CD4-positive, alpha-beta memory T cell (primary cell): ENCODE data around the gene MARS1. TPM values are rescaled to one million over a fixed set of nuclear protein-coding genes. Genes with fewer than 3 reads are reported as not detected.
A peak's percentile ranks its signal among the peaks of the same experiment; 100 is the strongest.

Experiments used
- CTCF ChIA-PET: fragments of 350-600 bp; sonication (Branson Sonifier 250); formaldehyde crosslinking; loops from one replicate; lab custom pipeline; 2021; ENCODE audit warnings: inconsistent platforms; ENCODE audit not compliant: partially characterized antibody; lab: Charles Lee
- POLR2A ChIA-PET: fragments of 350-600 bp; sonication (Branson Sonifier 250); formaldehyde crosslinking; loops from one replicate; lab custom pipeline; 2021; ENCODE audit not compliant: partially characterized antibody; lab: Charles Lee
- DNase-seq, 5 donors: peaks; one replicate each; pipeline versions ENCODE4 v3.0.0 to v3.0.0-alpha.2; 2020 to 2022; ENCODE audit warnings: mixed read lengths in 1 of 5
- H3K27ac ChIP-seq: one replicate; pipeline ENCODE4 v1.7.0; 2013; ENCODE audit warnings: low read depth, low read length
- H3K27me3 ChIP-seq: 2 replicates; pipeline ENCODE4 v1.7.0; 2013; ENCODE audit warnings: mild to moderate bottlenecking, low read length, moderate library complexity; ENCODE audit not compliant: insufficient read depth
- H3K36me3 ChIP-seq: 2 replicates; pipeline ENCODE4 v1.7.0; 2013; ENCODE audit warnings: mild to moderate bottlenecking, low read length, moderate library complexity; ENCODE audit not compliant: insufficient read depth
- H3K4me1 ChIP-seq: 2 replicates; pipeline ENCODE4 v1.7.0; 2013; ENCODE audit warnings: mild to moderate bottlenecking, low read length, moderate library complexity; ENCODE audit not compliant: insufficient read depth
- H3K4me3 ChIP-seq, 2 donors: one replicate each; pipeline ENCODE4 v1.7.0; 2013; ENCODE audit warnings: low read length in 2 of 2, mild to moderate bottlenecking in 1 of 2
- H3K9me3 ChIP-seq, 2 donors: one replicate each; pipeline ENCODE4 v1.7.0; 2013; ENCODE audit warnings: low read length in 2 of 2, control low read depth in 1 of 2; ENCODE audit not compliant: control insufficient read depth in 1 of 2
- H3K27ac Mint-ChIP-seq, 7 donors: one replicate each; pipeline ENCODE4 v1.8.0; 2020 to 2021; ENCODE audit warnings: mixed read lengths in 7 of 7, mild to moderate bottlenecking in 6 of 7, inconsistent platforms in 3 of 7, moderate library complexity in 3 of 7
- H3K27me3 Mint-ChIP-seq, 2 donors: one replicate each; pipeline ENCODE4 v1.8.0; 2020 to 2021; ENCODE audit warnings: mixed read lengths in 2 of 2
- H3K36me3 Mint-ChIP-seq, 2 donors: one replicate each; pipeline ENCODE4 v1.8.0; 2020 to 2021; ENCODE audit warnings: mixed read lengths in 2 of 2, inconsistent platforms in 1 of 2, mild to moderate bottlenecking in 1 of 2
- H3K4me1 Mint-ChIP-seq, 4 donors: one replicate each; pipeline ENCODE4 v1.8.0; 2020 to 2021; ENCODE audit warnings: mixed read lengths in 4 of 4, mild to moderate bottlenecking in 1 of 4
- H3K4me3 Mint-ChIP-seq, 8 donors: one replicate each; pipeline ENCODE4 v1.8.0; 2020 to 2021; ENCODE audit warnings: mixed read lengths in 8 of 8, mild to moderate bottlenecking in 7 of 8, moderate library complexity in 6 of 8, inconsistent platforms in 3 of 8
- H3K9me3 Mint-ChIP-seq, 8 donors: one replicate each; pipeline ENCODE4 v1.8.0; 2020 to 2021; ENCODE audit warnings: mixed read lengths in 8 of 8, mild to moderate bottlenecking in 5 of 8, inconsistent platforms in 3 of 8, moderate library complexity in 1 of 8
- intact Hi-C: fragments of 100-400 bp; cut with micrococcal nuclease; formaldehyde crosslinking; loops from one replicate; pipeline ENCODE4 v1.15.1; 2023
- polyA plus RNA-seq, 2 donors: library from polyadenylated mRNA; unstranded; fragments of 300-500 nt; fragmentation: Illumina TruSeq; gene quantifications; one replicate each; pipeline ENCODE4 v1.2.3, GENCODE V29; 2021
- total RNA-seq, 2 experiments: library from RNA; stranded (reverse); gene quantifications; one replicate each; pipeline ENCODE4 v1.2.3, GENCODE V29; 2021

Gene MARS1
- total and polyA plus RNA-seq, 4 experiments from 2014 or later = 84.8 to 242 (median 169) TPM

DNA sequence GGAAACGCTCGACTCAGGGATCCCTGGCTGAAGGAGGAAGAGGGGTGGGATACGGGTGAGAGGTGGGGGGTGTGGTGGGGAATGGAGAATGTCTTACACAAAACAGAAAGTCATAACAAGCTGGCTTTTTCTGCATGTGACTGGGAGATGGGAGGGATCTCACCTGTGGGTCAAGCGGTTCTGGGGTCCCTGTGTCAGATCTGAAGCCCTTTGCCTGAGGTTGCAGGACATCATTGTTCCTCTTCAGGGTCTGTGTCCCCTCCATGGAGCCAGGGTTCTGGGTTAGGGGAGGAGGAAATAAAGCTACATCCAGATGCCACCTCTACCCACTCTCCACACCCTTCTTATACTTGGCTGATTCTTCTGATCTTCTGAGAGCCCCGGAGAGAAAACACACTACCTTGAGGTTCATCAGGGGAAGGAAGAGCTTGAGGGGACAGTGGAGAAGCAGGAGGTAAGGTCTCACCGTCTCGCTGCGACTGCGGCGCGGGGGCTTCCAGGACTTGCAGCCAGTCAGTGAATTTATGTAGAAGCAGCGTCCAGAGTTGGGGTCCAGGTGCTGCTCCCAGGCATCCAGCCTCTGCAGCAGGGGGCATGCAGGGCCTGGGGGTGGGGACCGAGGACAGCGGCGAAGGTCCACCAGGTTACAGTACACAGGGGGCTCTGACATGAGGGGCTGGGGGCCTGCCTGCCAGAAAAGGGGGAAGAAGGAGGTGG, 10.7 kb upstream of the MARS1 start:
- H3K27ac ChIP-seq = peak overlapping the region; percentile 86
- ChIA-PET POLR2A (interaction anchor here (1.1 to 10.2 kb wide), 14 partner anchors 7 to 267 kb away, joined by 3 to 225 read pairs (median 6); partner anchors contain the start of genes DCTN2, DDIT3, GLI1 and MARS1), CTCF (interaction anchor here (0.6 to 10.7 kb wide), 17 partner anchors 9 to 365 kb away, joined by 3 to 204 read pairs (median 3); partner anchors contain the start of genes DCTN2, DDIT3, GLI1 and INHBE)
- peak overlapping the region; percentile 89 to 99 (median 98) for H3K4me3 Mint-ChIP-seq
- H3K4me1 ChIP-seq = peaks cover 78% of the 10 kb centered on the region
- H3K36me3 Mint-ChIP-seq = peaks cover 38 to 51% of the 10 kb centered on the region in 2 donors
- H3K27me3 ChIP-seq = no peaks in the 10 kb centered on the region
- peak overlapping the region; percentile 91 to 97 for H3K4me3 ChIP-seq
- intact Hi-C loops = loop anchor here (2.0 to 5.0 kb wide), 2 partner anchors 70 to 265 kb away; partner anchors contain the start of gene DCTN2
- no peaks in the 10 kb centered on the region for H3K9me3 ChIP-seq
- peak overlapping the region; percentile 98 to 100 (median 99) for H3K27ac Mint-ChIP-seq
- H3K36me3 ChIP-seq = peaks cover 27% of the 10 kb centered on the region
- no peaks in the 10 kb centered on the region for H3K27me3 Mint-ChIP-seq
- peak; percentile 40 to 44 (median 44) for DNase-seq
- peaks cover 0 to 3% (median 0%) of the 10 kb centered on the region in 8 donors for H3K9me3 Mint-ChIP-seq
- H3K4me1 Mint-ChIP-seq = peaks cover 53 to 90% (median 71%) of the 10 kb centered on the region in 4 donors

DNA sequence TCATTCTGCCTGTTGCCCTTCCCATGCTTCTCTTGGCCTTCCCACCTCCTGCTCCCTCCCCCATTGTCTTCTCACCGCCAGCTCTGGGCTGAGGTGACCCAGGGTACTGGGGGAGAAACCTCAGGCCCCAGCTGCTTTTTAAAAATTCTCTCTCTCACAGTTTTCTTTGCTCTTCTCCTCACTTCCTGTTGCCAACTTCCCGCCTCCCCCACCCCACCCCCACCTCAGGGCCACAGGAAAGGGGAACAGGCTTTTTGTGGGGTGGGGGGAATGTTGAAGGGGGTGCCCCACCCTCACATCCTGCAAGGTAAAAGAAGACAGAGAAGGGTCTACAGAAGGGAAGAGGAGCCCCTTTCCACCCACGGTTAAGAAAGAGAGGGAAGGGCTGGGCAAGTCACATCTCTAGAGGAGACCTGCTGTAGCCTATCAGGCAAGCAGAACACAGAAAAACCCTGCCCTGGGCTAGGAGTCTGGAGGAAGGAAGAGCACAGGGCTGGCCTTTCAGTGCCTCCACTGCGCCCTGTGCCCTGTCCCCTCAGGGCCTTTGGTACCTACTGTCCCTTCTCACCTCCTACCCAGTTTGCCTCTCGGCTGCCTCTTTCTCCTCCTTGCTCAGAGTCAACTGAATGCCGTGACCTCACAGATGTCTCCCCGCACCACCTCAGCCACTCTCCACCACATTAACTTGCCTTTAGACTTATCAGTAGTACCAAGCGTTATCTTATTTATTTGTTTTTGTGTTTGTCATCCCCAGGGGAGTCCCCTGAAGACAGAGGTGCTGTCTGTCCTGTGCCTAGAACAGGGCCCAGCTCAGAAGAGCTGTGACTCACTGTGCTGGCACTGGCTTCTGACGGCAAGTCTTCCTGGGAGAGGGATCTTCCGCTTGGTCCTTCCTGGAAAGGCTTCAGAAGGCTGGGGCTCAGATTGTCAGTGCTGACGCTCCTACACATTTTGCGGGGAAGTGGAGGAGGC, 9.9 kb upstream of the MARS1 start:
- Histone ChIP-seq H3K27ac (peak overlapping the region; percentile 86), H3K36me3 (peaks cover 19% of the 10 kb centered on the region), H3K4me1 (peaks cover 70% of the 10 kb centered on the region), H3K27me3 (no peaks in the 10 kb centered on the region), H3K9me3 (no peaks in the 10 kb centered on the region), H3K4me3 (peak overlapping the region; percentile 91 to 97)
- Mint-ChIP-seq H3K4me3 (peak overlapping the region; percentile 89 to 99 (median 98)), H3K27me3 (no peaks in the 10 kb centered on the region), H3K4me1 (peaks cover 49 to 82% (median 66%) of the 10 kb centered on the region in 4 donors), H3K9me3 (peaks cover 0 to 3% (median 0%) of the 10 kb centered on the region in 8 donors), H3K27ac (peak overlapping the region; percentile 98 to 100 (median 99)), H3K36me3 (peaks cover 30 to 42% of the 10 kb centered on the region in 2 donors)
- ChIA-PET CTCF (interaction anchor here (0.6 to 10.7 kb wide), 11 partner anchors 9 to 366 kb away, joined by 3 to 204 read pairs (median 3); partner anchors contain the start of genes DCTN2, DDIT3, GLI1 and INHBE), POLR2A (interaction anchor here (0.7 to 10.2 kb wide), 20 partner anchors 8 to 266 kb away, joined by 3 to 225 read pairs (median 6); partner anchors contain the start of genes DCTN2, DDIT3, GLI1 and MARS1)
- peak; percentile 58 to 89 (median 64) for DNase-seq
- intact Hi-C loops = loop anchor here (1.0 to 5.0 kb wide), 3 partner anchors 16 to 264 kb away; partner anchors contain the start of gene DCTN2

DNA sequence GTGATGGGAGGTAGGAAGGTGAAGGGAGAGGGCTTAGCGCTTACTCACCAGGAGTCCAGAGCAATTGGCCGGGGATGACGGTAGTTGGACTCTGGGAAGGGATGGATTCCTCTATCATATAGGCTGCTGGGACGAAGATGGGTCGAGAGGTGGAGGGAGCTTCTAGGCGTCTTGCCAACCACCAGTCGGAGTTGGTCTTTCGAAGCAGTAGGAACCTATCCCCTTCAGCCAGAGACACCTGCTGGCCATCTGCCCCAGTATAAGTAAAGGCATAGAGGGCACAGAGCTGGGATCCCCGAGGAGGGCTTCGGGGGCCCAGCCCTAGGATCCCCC, 8.9 kb upstream of the MARS1 start:
- H3K4me1 Mint-ChIP-seq = peaks cover 49 to 78% (median 63%) of the 10 kb centered on the region in 4 donors
- no peaks in the 10 kb centered on the region for H3K27me3 Mint-ChIP-seq
- H3K4me1 ChIP-seq = peaks cover 62% of the 10 kb centered on the region
- H3K9me3 ChIP-seq = no peaks in the 10 kb centered on the region
- peaks cover 12% of the 10 kb centered on the region for H3K36me3 ChIP-seq
- H3K4me3 ChIP-seq = peak overlapping the region; percentile 91 to 97
- H3K4me3 Mint-ChIP-seq = peak overlapping the region; percentile 89 to 99 (median 98)
- intact Hi-C loops = loop anchor here (1.0 to 5.0 kb wide), 3 partner anchors 8 to 263 kb away; partner anchors contain the start of gene DDIT3
- H3K36me3 Mint-ChIP-seq = peaks cover 21 to 34% of the 10 kb centered on the region in 2 donors
- H3K9me3 Mint-ChIP-seq = peaks cover 0 to 3% (median 0%) of the 10 kb centered on the region in 8 donors
- ChIA-PET CTCF (interaction anchor here (0.7 to 10.7 kb wide), 2 partner anchors 17 to 48 kb away, joined by 4 to 204 read pairs; partner anchors contain the start of gene GLI1), POLR2A (interaction anchor here (0.7 to 10.2 kb wide), 13 partner anchors 9 to 400 kb away, joined by 3 to 225 read pairs (median 8); partner anchors contain the start of genes DCTN2, DDIT3, GLI1 and MARS1)
- no peaks in the 10 kb centered on the region for H3K27me3 ChIP-seq
- peak overlapping the region; percentile 98 to 100 (median 99) for H3K27ac Mint-ChIP-seq
- no peak for DNase-seq
- H3K27ac ChIP-seq = peak overlapping the region; percentile 86

DNA sequence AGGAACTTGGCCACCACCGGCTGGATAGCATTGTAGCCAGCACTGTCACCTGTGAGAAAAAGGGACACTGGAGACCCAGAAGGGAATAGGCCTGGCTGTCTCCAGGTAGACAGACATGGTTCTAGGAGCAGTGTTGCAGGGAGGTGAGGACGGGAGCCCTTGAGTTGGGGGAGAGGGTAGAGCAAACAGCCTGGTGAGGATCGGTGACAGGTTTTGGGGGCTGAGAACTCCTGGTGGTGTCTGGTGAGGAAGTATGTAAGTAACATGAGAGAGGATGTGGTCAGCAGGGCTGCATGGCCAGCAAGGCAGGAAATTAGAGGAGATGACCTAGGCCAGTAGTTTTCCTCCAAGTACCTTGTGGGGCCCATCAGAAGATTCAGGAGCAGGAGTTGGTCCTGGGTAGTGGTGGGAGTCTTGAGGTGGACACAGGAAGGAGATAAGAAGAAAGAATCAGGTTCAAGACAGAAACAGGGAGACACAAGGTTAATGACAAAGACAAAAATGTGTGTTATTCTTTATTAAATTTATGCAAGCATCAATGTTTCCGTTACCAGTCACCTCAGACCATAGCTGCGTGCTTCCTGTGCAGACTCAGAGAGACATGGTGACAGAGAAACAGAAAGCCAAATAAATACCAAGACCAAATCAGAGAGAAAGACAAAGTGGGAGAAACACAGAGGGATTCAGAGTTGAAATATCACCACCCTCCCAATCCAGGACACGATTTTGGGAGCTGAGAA, 8.3 kb upstream of the MARS1 start, which contains the start of gene ARHGAP9:
Gene ARHGAP9 (minus strand): TSS at position 491 of the 740 bp plus-strand sequence. CDS start 460 bp downstream, at position 31.
- Histone ChIP-seq H3K4me1 (peaks cover 56% of the 10 kb centered on the region), H3K27ac (peak within 1 kb of the TSS; percentile 86), H3K27me3 (no peaks in the 10 kb centered on the region), H3K9me3 (no peaks in the 10 kb centered on the region), H3K36me3 (peaks cover 6% of the 10 kb centered on the region), H3K4me3 (peak within 1 kb of the TSS; percentile 91 to 97)
- H3K36me3 Mint-ChIP-seq = peaks cover 16 to 29% of the 10 kb centered on the region in 2 donors
- H3K4me1 Mint-ChIP-seq = peaks cover 44 to 73% (median 57%) of the 10 kb centered on the region in 4 donors
- intact Hi-C loops = loop anchor here (1.0 to 5.0 kb wide), 3 partner anchors 8 to 263 kb away; partner anchors contain the start of gene DDIT3
- CTCF ChIA-PET = interaction anchor here (0.6 to 10.7 kb wide), 5 partner anchors 11 to 47 kb away, joined by 3 to 204 read pairs (median 4); partner anchors contain the start of genes GLI1 and INHBE
- H3K27me3 Mint-ChIP-seq = no peaks in the 10 kb centered on the region
- H3K4me3 Mint-ChIP-seq = peak within 1 kb of the TSS; percentile 89 to 99 (median 98)
- peak within 1 kb of the TSS; percentile 98 to 100 (median 99) for H3K27ac Mint-ChIP-seq
- peak; percentile 83 to 90 (median 86) for DNase-seq
- peaks cover 0 to 3% (median 0%) of the 10 kb centered on the region in 8 donors for H3K9me3 Mint-ChIP-seq
- POLR2A ChIA-PET = interaction anchor here (0.6 to 10.2 kb wide), 22 partner anchors 9 to 401 kb away, joined by 3 to 225 read pairs (median 5); partner anchors contain the start of genes DCTN2, DDIT3, GLI1 and MARS1

DNA sequence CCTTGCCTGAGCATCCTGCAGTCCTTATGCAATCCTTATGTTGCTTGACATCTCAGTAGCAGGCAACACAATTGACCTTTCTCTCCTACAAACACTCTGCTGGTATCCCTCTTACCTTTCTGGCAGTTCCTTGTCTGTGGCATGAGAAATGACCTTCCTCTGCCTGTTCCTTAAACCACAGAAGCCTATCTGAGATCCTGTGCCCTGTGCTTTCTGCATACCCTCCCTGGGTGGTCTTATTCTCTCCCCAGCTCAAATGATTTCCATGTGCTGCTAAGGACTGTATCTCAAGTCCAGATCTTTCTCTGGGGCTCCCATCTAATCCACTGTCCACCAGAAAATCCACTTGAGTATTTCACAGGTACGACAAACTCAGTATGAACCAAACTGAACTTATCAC, 6.2 kb upstream of the MARS1 start:
- ChIA-PET CTCF (interaction anchor here (10.7 kb wide), 1 partner anchor 19 kb away, joined by 204 read pairs; the partner anchor contains the start of gene GLI1), POLR2A (interaction anchor here (1.1 to 10.2 kb wide), 3 partner anchors 12 to 38 kb away, joined by 4 to 225 read pairs (median 82); partner anchors contain the start of genes DDIT3 and GLI1)
- peak in 1 of 5 donors; percentile 27 for DNase-seq
- peaks cover 0 to 3% (median 0%) of the 10 kb centered on the region in 8 donors for H3K9me3 Mint-ChIP-seq
- Histone ChIP-seq H3K4me3 (no peak overlapping the region), H3K4me1 (peaks cover 41% of the 10 kb centered on the region), H3K27me3 (no peaks in the 10 kb centered on the region), H3K9me3 (no peaks in the 10 kb centered on the region), H3K27ac (peak overlapping the region; percentile 86), H3K36me3 (no peaks in the 10 kb centered on the region)
- H3K4me3 Mint-ChIP-seq = peak overlapping the region in 5 of 8 donors; percentile 17 to 80 (median 58)
- intact Hi-C loops = no loop called here
- peaks cover 39 to 60% (median 46%) of the 10 kb centered on the region in 4 donors for H3K4me1 Mint-ChIP-seq
- peak overlapping the region; percentile 98 to 100 (median 99) for H3K27ac Mint-ChIP-seq
- H3K27me3 Mint-ChIP-seq = no peaks in the 10 kb centered on the region
- peaks cover 5 to 17% of the 10 kb centered on the region in 2 donors for H3K36me3 Mint-ChIP-seq
